ENCODE measurements around the gene CDCA5.

Gene CDCA5

DNA sequence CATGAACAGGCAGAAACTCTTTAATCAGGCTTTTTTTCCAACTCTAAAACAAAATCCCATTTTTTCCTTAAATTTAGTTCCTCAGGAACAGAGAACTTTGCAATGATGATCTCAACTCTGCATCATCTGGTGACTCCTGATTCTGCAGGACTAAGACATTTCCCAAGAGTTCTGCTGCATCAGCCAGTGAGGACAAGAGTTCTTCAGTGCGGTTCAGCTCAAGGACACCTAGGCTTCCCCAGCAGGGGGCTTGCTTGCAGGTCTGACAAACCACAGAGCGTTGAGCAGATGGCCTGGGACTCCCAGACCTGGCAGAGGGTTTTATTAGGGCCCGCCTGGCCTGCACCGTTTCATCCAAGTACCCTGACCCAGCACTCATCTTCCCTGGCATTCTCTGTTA is 6.4 kb downstream of the CDCA5 start:
- DNase-seq (ENCODE audit: extremely low read depth in 1 of 2, low read depth in 1 of 2), result no peak

GRCh38 chr11:65072631-65072966 is 11.2 kb downstream of the CDCA5 start:
- no peak for DNase-seq (ENCODE audit: extremely low read depth in 1 of 2, low read depth in 1 of 2)

- no peak for DNase-seq (ENCODE audit: extremely low read depth in 1 of 2, low read depth in 1 of 2)
These were observed 11.8 kb downstream of the CDCA5 start for GRCh38 chr11:65071907-65072630.

DNA sequence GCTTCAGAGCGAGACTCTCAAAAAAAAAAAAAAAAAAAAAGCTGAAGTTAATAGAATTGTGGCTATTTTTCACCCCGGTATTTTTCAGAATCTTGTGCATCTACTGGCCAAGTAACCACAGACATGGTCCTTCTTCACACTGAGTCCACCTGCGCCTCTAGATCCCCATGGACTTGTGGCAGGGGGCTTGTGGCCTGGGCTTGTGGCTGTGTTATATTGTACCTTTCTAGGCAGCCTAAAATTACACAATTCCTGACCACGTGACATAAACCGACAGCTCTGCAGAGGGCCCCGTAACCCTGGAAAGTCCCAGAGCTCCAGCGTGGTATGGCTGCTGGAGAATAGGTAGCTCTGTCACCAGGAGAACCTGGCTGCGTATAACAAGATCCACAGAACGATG is 14.6 kb downstream of the CDCA5 start:
- no peak for DNase-seq (ENCODE audit: extremely low read depth in 1 of 2, low read depth in 1 of 2)

- DNase-seq (ENCODE audit: extremely low read depth in 1 of 2, low read depth in 1 of 2), result no peak
These were observed 16.4 kb downstream of the CDCA5 start for GRCh38 chr11:65067446-65067845.

DNA sequence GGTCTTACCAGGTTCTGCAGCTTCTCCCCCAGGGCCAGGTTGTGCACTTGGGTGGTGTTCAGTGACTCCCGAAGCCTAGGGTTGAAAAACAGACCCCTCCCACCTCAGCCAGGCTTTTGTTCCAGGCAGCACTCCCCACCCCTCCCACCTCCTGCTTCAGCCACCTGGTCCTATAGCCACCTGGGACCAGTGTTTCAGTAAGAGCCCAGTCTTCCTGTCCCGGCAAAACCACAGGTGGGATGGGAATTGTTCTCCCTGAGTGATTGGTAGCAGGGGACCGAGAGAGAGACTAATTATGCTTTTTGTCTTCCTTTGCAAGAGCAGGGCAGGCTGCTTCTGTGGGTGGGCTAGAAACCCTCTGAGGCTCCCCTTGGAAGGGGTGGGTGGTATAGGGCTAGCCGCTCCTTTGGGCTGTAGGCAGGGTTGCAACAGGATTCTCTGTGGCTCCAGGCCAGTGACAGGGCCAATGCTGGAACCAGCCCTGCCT is 17.0 kb downstream of the CDCA5 start:
- no peak for DNase-seq (ENCODE audit: extremely low read depth in 1 of 2, low read depth in 1 of 2)

DNA sequence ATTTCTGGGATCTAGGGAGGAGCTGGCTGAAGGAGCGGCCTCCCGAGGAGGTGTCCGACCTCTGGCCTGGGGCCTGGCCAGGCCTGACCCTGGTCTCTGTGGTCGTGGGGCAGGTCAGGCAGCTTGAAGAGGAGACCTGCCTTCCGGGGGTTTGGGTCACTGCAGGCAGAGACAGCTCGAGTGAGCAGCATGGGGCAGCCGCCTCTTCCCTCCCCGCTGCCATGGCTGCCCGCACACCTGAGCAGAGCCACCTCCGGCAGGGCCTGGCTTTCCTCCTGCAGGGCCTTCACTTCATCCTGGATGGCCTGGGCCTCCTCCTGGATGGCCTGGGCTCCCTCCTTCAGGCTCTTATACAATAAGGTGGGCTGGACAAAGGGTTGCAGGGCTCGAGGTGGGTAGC is 17.5 kb downstream of the CDCA5 start:
- no peak for DNase-seq (ENCODE audit: extremely low read depth in 1 of 2, low read depth in 1 of 2)

- DNase-seq (ENCODE audit: extremely low read depth in 1 of 2, low read depth in 1 of 2), result no peak
These were observed 18.0 kb downstream of the CDCA5 start for GRCh38 chr11:65065851-65066250.

- no peak for DNase-seq (ENCODE audit: extremely low read depth in 1 of 2, low read depth in 1 of 2)
These were observed 19.0 kb downstream of the CDCA5 start for GRCh38 chr11:65064847-65065240.

DNA sequence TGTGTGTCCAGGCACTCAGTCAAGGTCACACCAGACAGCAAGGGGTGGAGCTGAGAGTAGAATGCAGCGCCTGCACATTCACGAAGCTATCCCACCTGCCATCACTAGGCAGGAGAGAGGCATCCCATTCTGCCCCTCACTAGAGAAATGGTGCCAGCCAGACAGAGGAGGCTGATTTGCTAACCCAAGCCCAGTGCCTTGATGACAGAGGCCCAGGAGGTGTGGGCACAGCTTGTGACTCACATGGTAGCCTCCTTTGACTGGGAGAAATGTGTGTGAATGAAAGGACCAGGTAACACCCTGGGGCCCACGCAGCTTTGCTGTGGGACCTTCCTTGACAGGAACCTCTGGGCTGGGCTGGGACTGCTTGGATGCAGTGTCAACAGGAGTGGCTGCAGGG is 20.3 kb downstream of the CDCA5 start:
- DNase-seq (ENCODE audit: extremely low read depth in 1 of 2, low read depth in 1 of 2), result no peak

DNA sequence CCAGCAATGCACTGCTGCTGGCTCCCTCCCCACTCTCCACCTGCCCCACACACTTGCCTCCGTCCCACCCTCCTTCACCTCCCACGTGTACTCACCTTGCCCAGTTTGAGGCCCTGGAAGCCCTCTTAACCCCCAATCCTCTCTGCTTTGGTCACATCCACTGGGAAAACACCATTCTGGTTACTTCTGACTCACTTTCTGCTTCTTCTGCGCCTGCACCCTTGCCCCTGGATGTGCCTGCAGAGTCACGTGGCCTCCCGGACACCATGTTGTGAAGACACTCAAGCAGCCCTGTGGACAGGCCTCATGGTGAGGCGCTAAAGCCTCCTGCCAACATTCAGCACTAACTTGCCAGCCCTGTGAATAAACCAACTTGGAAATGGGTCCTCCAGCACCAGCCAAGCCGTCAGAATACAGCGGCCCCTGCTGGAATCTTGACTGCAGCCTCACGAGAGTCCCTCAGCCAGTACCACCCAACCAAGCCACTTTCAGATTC is 22.9 kb downstream of the CDCA5 start:
- DNase-seq (ENCODE audit: extremely low read depth in 1 of 2, low read depth in 1 of 2), result no peak

DNA sequence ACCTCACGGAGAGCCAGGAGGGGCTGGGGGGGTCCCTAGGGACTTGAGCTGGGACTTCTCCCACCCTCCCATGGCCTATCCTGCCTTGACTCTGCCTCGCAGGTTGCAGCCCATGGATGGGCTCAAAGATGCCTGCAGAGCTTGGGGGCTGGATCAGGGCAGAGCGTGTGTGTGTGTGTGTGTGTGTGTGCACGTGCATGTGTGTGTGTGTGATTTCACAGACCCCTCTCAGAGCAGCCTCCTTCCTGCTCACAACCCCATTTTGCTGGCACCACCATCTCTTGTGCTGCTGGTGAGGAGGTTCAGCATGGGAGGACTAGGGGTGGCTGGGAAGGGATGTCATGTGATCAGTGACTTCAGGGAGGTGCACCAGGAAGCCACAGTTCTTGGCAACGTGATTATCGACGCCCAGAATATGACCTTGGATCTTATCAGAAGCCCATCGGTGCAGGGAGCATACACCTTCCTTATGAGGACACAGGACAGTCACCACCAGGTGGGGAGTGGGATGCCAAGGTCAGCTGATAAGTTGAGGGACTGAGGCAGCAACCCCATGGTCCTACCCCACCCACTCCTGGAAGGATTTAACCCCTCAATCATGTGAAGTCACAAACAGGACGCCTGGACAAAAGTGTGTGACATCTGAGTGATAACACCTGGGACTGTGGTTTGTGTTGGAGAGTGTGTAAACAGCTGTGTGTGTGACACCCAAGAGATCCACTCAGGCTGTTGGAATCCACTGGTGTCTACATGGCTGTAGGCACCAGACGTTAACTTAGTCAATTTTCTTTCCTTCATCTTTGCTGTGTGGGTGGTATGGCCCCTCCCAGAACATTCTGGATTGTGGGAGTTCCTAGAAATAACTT is 23.6 kb downstream of the CDCA5 start:
- no peak for DNase-seq (ENCODE audit: extremely low read depth in 1 of 2, low read depth in 1 of 2)

- no peak for DNase-seq (ENCODE audit: extremely low read depth in 1 of 2, low read depth in 1 of 2)
These were observed 24.3 kb downstream of the CDCA5 start for GRCh38 chr11:65059523-65059922.

GRCh38 chr11:65058419-65059054 is 25.3 kb downstream of the CDCA5 start, which contains the start of gene NAALADL1:
NAALADL1 (minus strand) TSS chr11:65058553; CDS start chr11:65058521, 32 bp downstream.
- no peak for DNase-seq (ENCODE audit: extremely low read depth in 1 of 2, low read depth in 1 of 2)

- no peak for DNase-seq (ENCODE audit: extremely low read depth in 1 of 2, low read depth in 1 of 2)
These were observed 25.8 kb downstream of the CDCA5 start for GRCh38 chr11:65058012-65058411.

- no peak for DNase-seq (ENCODE audit: extremely low read depth in 1 of 2, low read depth in 1 of 2)
These were observed 26.3 kb downstream of the CDCA5 start for GRCh38 chr11:65057526-65057925.

DNA sequence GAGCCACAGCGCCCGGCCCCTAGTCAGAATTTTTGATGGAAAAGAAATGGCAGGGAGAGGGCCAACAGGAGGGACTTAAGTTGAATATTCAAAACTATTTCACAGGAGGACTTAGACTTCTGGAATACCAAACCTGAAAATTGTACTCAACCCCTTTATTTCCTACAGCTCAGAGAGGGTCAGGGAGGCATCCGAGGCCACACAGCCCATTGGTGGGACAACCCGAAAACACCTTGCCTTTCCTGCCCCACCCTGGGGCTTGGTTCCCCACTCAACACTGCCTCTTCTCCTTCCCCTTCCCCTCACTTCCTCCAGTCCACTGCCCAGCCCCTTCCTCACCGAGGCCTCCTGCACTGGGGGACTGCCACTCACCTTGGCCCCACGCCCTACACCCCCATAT is 26.8 kb downstream of the CDCA5 start:
- DNase-seq (ENCODE audit: extremely low read depth in 1 of 2, low read depth in 1 of 2), result no peak

DNA sequence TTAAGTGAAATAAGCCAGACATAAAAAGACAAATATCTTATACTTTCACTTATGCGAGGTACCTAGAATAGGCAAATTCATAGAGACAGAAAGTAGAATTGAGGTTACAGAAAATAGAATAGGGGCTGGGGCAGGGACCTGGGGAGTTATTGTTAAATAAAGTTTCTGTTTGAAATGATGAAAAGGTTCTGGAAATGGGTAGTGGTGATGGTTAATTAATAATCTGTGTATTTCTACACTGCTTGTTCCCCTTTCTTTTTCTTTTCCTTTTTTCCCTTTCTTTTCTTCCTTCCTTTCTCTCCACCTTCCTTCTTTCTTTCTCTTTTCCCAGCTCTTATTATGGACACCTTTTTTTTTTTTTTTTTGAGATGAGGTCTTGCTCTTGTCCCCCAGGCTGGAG is 28.3 kb downstream of the CDCA5 start:
- DNase-seq (ENCODE audit: extremely low read depth in 1 of 2, low read depth in 1 of 2), result no peak

DNA sequence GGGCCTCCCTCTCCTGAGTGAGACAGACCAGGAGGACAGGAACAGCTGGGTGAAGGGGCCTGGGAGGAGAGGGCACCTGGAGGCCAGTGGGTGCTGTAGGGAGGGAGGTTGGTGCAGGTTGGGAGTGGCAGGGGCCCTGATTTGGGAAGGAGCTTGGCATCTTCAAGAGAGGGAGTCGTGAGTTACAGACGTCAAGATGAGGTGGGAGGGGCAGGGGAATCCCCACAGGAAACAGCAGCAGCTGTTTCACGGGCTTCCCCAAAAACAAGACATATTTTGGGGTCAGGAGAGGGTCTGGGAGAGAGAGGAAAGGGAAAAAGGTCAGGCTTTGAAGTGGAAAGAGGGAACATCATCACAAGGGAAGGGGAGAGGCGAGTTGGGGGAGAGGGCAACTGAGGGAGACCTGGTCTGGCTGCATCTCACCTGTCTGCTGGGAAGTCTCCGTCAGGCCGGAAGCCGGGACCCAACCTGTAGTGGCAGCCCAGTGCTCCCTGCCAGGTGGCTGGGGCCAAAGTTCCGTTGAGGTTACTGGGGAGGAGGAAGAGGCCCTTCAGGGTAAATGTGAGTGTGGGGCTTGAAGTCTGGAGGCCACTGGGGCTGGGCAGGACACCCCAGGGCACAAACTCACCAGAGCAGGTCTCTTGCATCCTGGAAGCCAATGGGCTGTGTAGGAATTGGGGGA is 29.9 kb downstream of the CDCA5 start:
- no peak for DNase-seq (ENCODE audit: extremely low read depth in 1 of 2, low read depth in 1 of 2)

- no peak for DNase-seq (ENCODE audit: extremely low read depth in 1 of 2, low read depth in 1 of 2)
These were observed 32.4 kb downstream of the CDCA5 start for GRCh38 chr11:65051398-65051858.

All from activated CD8-positive, alpha-beta memory T cell treated with anti-CD3 and anti-CD28 coated beads for 1 hour (primary cell).